Activated CD8-positive, alpha-beta memory T cell treated with anti-CD3 and anti-CD28 coated beads for 1 hour (primary cell): ENCODE data around the gene LRRTM2.
"Not testable (repeated sequence)": the region's sequence is repeated elsewhere in the genome, so short reads cannot be mapped to it uniquely, and the experiment has no call there.

Experiments used
- DNase-seq, 2 donors: peaks; one replicate each; pipeline ENCODE4 v3.0.0-alpha.2; 2020; ENCODE audit warnings: low read depth in 1 of 2; ENCODE audit errors: extremely low read depth in 1 of 2

The LRRTM2 gene

GRCh38 chr5:138841531-138841930 is 33.6 kb downstream of the LRRTM2 start:
- no peak for DNase-seq

- no peak for DNase-seq
Measured at GRCh38 chr5:138840103-138840502, 35.0 kb downstream of the LRRTM2 start.

- DNase-seq, result no peak
Measured at GRCh38 chr5:138837160-138837559, 38.0 kb downstream of the LRRTM2 start.

GRCh38 chr5:138834853-138835252 is 40.3 kb downstream of the LRRTM2 start:
- not testable (repeated sequence) for DNase-seq

GRCh38 chr5:138833726-138834480 is 41.2 kb downstream of the LRRTM2 start:
- no peak for DNase-seq

GRCh38 chr5:138833080-138833479 is 42.1 kb downstream of the LRRTM2 start:
- no peak for DNase-seq

GRCh38 chr5:138832218-138832617 is 42.9 kb downstream of the LRRTM2 start:
- DNase-seq, result no peak

- DNase-seq, result no peak
Measured at GRCh38 chr5:138831703-138832102, 43.4 kb downstream of the LRRTM2 start.

GRCh38 chr5:138829341-138829740 is 45.8 kb downstream of the LRRTM2 start:
- DNase-seq, result no peak

GRCh38 chr5:138828556-138828955 is 46.6 kb downstream of the LRRTM2 start:
- no peak for DNase-seq

- no peak for DNase-seq
Measured at GRCh38 chr5:138824924-138825863, 49.9 kb downstream of the LRRTM2 start.

GRCh38 chr5:138824516-138824915 is 50.6 kb downstream of the LRRTM2 start:
- DNase-seq, result no peak

- no peak for DNase-seq
Measured at GRCh38 chr5:138820695-138821094, 54.4 kb downstream of the LRRTM2 start.

GRCh38 chr5:138819081-138819480 is 56.1 kb downstream of the LRRTM2 start:
- no peak for DNase-seq
